Fibroblast of mammary gland (primary cell): ENCODE results near the gene GOLGA6A.

ENCODE experiments used
- DNase-seq: peaks from one replicate; pipeline ENCODE4 v3.0.0-alpha.2; 2010; ENCODE audit warnings: low read depth
- H3K4me3 ChIP-seq: 2 replicates; pipeline ENCODE4 v1.5.1; 2011; ENCODE audit warnings: low read depth, mild to moderate bottlenecking, low read length, moderate library complexity; ENCODE audit not compliant: control insufficient read depth
- TF ChIP-seq, protein P1 (sequence below): conservative IDR thresholded peaks from 2 replicates; pipeline ENCODE4 v1.5.1; 2011; ENCODE audit warnings: low read depth, low read length, inconsistent platforms; ENCODE audit not compliant: control insufficient read depth, insufficient read depth

GOLGA6A gene

DNA sequence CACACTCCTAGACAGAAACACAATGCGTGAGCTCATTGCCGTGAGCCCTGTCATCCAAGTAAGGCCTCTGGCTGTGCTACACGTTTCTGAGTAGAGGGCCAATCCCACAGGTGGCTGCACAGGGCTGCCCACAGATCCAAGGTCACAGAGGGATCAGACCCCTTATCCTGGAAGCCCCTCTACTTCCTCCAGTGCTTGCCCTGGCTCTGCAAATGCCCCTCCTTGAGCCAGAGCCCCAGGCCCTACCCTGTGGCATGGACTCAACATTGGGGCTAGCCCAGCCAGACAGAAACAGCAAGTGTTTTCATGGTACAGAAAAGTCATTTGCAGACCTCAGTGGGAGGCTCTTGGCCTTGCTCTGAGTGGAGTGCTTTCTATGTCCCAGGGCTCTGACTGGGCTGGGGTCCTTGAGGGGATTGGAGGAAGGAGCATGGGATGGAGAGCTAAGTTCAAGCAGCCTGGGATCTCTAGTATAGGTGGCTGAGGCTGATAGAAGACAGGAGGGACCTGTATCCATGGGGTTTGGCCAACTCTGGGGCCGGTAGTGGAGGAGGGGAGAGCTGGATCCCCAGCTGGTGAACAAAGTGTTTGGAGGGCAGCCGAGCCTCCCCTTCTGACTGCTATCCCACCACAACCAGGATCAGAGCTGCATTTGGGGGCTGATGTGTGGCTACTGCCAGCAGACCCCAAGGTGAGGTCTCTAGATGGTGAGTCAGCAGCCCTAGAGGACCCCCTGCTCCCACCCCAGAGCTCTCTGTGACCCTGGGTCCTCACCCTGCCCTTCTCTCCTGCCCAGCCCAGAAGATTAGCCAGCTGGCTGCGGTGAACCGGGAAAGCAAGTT, 38.7 kb downstream of the GOLGA6A start:
- TF ChIP-seq, protein P1, sequence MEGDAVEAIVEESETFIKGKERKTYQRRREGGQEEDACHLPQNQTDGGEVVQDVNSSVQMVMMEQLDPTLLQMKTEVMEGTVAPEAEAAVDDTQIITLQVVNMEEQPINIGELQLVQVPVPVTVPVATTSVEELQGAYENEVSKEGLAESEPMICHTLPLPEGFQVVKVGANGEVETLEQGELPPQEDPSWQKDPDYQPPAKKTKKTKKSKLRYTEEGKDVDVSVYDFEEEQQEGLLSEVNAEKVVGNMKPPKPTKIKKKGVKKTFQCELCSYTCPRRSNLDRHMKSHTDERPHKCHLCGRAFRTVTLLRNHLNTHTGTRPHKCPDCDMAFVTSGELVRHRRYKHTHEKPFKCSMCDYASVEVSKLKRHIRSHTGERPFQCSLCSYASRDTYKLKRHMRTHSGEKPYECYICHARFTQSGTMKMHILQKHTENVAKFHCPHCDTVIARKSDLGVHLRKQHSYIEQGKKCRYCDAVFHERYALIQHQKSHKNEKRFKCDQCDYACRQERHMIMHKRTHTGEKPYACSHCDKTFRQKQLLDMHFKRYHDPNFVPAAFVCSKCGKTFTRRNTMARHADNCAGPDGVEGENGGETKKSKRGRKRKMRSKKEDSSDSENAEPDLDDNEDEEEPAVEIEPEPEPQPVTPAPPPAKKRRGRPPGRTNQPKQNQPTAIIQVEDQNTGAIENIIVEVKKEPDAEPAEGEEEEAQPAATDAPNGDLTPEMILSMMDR: no peak
- DNase-seq: no peak
- no peak overlapping the region for H3K4me3 ChIP-seq

- H3K4me3 ChIP-seq: no peak overlapping the region
- TF ChIP-seq, protein P1: no peak
- no peak for DNase-seq
These were observed 39.5 kb downstream of the GOLGA6A start for GRCh38 chr15:74042603-74043424.

GRCh38 chr15:74041777-74042435, 40.4 kb downstream of the GOLGA6A start:
- TF ChIP-seq, protein P1: no peak
- DNase-seq: no peak
- H3K4me3 ChIP-seq: no peak overlapping the region

DNA sequence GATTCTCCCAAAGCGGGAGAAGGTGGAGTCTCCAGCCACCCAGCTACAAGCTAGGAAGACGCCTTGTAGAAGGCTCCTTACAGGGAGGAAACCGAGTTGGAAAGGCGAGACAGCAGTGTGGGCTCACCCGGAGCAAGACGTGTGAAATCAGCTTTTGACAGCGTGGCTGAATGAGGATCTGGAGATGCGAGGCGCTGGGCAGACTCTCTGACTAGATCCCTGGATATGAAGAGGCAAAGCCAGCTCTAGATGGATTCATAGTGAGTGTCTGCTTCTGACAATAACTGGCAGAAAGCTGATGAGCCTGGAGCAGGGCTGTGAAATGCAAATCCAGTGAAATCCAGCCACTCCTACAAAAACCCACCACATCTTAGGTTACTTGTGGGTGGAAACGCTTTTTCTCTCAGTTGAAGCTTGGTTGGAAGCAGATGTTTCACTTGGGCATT, 41.0 kb downstream of the GOLGA6A start:
- DNase-seq: no peak
- H3K4me3 ChIP-seq: no peak overlapping the region
- TF ChIP-seq, protein P1: no peak

DNA sequence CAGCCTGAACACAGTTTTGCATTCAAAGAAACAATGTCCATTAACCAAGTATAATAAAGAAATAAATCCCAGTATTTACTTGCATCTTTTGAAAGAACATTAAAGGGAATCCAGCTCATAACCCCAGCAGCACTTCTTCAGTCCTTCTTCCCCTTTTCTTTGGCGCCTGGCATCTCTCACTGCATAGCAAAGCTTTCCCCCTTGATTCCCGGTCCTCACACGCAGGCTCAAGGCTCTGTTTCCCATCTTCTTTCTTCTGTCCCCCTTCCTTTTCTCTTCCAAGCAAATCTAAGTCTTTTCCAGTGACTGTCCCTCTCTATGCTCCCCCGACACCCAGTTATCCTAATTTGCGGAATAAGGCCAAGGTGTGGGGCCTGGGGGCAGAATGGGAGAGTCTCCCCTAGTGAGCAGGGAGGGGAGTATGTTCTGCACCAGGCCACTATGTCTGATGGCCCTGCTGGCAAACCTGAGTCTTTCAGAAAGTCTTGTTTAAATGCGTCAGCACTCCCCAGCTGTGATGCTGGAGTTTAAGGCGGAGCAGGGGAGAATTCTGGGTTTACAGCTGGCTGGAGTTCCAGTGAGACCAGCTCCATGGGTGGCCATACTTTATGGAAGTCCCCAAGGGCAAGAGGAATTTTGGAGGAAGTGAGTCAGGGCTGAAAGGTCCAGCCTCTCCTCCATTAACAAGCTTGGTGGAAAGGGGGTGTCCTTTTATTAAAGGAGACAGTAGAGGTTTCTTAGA, 42.1 kb downstream of the GOLGA6A start:
- peak; percentile 97 for DNase-seq
- no peak overlapping the region for H3K4me3 ChIP-seq

More for the DNA sequence above, 42.1 kb downstream of the GOLGA6A start:
- TF ChIP-seq, protein P1: no peak
